HG02610 (cell line): ENCODE data around the gene CFAP100.

Source experiments
- ATAC-seq: cut with Tn5 transposase; IDR thresholded peaks from one replicate; pipeline ENCODE4 v1.9.1; 2021; ENCODE audit warnings: mild to moderate bottlenecking, moderate library complexity; ENCODE audit not compliant: unreplicated experiment

Gene CFAP100

DNA sequence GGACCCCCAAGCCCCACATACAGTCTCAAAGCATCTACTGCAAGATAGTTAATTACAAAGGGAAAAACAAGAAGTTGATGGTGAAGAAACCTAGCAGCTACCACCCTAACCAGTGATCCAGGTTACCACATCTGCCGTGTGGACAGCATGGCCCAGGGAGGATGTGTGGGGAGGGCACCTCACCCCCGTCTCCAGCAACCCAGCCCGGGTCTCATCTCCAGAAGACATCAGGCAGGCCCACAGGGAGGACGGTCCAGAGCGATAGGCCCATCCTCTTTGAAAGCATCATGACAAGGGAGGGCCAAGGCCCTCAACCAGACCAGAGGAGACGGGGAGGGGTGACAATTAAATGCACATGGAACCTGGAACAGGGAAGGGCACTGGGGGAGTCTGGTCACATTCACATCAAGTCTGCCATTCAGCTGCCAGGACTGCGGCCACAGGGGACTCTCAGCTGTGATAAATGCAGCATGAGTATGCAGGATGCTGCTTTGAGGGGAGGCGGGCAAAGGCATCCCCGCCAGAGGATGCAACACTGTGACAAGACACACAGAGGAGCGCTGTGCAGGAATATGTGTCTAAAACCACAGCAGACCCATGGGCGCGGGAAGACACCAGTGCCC lies 62.2 kb downstream of the CFAP100 start:
- ATAC-seq: no peak

DNA sequence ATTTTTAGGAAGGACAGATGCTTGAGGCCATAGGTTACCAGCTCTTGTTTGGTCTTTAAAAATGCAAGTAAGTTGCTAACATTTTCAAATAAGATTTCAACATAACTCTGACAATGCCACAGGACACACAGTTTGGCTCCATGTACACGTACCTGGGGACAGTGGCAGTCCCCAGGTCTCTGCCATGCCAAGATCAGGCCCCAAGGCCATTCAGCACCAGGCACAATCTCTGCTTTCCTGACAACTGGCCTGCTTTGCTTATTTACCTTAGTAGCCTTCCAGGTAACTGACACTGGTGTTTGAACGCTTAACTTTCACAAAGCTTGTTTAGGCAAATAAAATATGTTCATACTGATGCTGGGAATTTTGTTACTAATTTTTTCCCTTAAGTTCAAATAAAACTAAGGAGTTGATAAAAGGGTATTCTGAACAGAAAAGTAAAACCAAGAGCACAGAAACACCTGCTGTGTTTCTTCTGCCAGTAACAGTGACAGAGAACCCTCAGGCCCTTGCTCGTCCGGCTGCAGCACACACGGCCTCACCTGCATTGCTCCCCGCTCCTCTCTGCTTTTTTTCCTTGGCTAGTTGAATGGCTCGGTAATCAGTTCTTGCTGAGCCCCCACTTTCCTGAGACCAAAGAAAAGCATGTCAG lies 64.5 kb downstream of the CFAP100 start:
- no peak for ATAC-seq

DNA sequence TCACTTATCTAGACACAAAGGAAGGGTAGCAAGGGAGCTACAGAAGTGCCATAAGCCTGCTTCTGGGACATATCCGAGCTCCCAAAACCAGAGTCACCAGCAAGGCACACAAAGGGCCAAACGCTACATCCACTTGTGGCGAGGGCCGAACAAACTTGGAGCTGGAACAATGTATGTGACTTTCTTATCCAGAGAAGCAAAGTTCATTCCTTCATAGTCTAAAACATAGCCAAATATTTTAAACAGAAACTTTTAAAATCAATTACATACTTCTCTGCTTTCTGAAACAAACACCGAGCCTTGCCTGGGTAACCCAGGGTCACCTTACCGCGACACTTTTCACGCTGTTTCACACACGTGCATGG lies 65.0 kb downstream of the CFAP100 start:
- ATAC-seq: no peak

DNA sequence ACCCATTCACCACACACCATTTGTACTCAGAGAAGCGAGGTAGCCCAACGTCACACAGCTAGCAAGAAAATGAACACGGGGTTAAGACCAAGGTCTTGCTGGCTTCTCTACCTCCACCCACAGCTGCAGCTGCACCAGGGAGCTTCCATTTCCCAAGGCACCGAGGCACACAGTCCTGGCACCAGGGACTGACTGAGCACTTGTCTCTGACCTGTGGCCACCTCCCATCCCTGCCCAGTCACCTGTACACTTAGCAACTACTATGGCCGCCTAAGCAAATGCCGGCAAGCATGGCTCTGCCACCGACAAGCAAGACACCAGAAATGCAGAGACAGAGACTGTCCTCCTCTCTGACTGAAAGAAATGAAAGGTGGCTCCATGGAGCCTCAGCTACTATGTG lies 65.7 kb downstream of the CFAP100 start:
- no peak for ATAC-seq

DNA sequence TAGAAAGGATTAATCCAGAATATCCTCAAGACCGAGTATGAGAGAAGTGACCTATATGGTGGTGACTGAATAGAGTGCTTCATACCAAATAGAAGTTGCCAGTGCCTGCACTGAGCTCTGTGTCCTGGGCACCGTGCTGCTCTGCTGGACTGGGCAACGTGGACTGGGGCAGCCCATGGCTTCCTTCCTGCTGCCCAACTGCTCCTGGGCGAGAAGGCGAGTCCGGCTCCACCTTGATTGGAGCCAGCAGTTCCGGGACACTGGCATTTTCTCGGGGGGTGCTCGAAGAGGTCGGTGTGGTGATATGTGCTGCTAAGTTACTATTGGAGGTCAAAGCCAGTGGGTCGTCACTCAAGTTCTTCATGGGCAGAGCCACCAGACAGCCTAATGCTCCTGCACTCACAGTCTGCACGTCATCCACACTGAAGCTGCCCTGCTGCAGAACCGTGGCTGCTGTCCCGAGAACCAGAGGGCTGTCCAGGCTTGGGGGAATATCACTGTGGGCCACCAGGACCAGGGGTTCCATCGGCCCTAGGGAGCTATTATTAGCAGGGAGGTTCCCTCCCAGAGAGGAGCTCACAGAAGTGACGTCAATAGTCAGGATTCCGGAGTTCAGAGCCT lies 66.9 kb downstream of the CFAP100 start:
- no peak for ATAC-seq

DNA sequence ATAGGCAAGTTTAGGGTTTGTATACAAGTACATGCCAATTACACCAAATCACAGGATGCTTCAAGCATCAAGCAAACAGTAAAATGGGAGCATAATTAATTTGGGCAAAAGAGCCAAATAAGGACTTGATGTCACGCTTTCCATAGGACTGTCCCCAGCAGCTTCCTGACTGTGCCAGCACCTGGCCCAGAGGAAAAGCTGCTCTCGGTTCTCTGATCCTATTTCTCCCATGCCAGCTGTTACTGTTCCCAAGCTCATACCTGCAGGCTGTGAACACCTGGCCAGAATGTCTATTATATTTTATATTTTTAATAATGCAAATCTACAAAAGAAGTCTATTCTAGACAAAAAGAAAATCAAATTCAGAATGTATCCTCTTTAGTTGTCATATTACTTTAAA lies 68.8 kb downstream of the CFAP100 start:
- ATAC-seq: no peak

DNA sequence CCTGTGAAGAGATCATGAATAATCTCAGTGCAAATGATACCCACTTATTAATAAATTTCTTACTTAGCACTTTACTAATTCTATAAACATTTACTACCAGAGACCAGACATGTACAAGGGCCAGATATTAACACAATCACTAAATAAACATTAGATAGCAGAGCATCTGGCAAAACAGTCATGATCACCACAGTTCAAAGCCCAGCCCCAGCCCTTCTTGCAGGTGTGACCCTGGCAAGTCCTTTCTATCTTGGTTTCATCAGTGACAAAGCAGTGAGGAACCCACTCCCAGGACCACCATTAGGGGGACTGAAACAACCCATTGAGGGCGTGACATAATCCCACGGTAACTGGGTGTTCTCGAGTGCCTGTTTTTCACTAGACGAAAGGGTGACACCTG lies 69.4 kb downstream of the CFAP100 start:
- ATAC-seq: no peak

DNA sequence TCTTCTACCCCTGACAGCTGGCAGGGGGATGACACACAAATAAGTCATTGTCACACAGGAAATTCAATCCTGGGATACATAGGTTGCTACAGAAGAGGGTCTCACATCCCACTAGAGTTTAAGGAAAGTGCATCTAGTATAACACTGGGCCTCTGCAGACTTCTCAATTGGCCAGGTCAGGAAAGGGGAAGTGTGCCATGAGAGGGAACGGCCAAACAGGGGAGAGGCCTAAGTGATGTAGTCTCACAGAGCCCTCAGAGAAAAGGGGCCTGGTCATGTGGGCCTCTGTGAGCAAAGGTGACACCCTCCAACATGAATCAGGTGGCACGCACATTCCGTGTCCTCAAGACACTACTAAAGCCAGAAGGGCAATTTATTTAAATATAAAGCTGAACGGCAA lies 69.8 kb downstream of the CFAP100 start:
- ATAC-seq: no peak

DNA sequence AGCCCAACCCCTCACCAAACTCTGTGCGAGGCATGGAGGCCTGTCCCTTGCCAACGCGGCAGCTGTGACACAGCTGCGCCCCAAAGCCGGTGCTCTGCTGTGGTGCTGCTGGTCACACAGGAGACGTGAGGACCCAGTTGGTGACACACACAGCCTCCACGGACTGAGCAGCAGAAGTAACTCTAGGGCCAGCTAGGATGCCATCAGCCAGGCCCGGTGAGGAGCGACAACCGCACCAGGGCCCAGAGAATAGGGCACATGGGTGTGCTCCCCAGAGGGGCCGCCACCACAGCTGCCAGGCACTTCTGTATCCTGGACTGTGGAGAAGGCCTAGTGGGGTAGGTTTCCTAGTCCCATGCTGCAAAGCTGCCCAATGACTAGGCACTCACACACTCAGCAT lies 70.3 kb downstream of the CFAP100 start:
- ATAC-seq: no peak

DNA sequence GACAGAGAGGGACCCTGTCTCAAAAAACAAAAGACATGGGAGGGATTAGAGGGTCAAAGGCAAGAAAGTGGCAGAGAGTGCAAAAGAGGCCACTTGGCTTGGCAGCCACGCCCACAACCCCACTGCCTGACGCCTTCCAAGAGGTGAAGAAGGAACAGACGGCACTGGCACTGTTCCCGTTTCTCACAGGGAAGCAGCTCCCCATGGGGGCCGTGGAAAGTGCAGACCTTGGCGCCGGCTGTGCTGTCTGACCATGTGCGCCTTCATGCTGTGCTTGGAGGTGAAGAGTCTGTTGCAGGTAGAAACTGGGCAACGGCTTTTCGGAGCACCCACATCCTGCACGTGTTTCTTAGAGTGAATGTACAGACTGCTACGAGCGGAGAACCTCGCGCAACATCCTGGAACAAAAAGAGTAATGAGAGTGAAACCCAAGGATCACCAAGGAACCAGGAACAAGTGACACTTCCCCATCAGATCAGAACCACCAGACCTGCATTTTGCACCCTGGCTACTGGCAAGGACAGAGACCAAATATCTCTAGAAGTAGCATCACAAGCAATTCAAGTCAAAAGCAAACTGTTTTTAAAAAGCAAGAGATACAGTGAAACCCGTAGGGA lies 71.3 kb downstream of the CFAP100 start:
- no peak for ATAC-seq

DNA sequence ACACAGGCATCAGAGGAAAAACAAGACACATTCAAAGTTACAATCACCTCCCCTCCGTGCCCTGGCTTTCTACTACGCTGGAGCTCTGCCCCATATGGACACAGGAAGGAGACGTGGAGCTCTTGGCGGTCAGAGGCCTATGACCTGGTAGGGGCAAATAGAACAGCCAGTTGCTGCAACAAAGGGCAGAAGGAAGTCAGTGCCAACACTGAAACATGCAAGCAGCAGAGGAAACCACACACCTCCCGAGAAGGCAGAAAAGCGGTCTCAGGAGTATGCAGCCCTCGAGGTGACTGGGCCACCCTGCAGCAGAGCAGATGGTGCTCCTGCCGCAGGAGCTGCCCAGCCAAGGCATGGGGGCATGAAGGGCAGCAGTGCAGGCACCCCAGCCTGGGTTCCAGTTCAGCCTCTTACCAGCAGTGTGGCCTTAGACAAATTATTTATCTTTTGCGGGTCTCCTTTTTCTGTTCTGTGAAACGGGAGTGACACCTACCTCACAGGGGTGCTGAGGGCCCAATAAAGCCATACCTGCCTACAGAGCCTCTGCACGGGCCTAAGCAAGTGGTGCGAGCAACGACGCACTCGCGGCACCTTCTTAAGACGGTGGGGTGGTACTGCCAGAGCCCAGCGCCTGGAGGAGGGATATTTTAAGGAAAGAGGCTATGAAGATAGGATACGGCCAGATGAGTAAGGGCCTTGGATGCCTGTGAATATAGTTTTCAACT lies 72.3 kb downstream of the CFAP100 start:
- no peak for ATAC-seq

DNA sequence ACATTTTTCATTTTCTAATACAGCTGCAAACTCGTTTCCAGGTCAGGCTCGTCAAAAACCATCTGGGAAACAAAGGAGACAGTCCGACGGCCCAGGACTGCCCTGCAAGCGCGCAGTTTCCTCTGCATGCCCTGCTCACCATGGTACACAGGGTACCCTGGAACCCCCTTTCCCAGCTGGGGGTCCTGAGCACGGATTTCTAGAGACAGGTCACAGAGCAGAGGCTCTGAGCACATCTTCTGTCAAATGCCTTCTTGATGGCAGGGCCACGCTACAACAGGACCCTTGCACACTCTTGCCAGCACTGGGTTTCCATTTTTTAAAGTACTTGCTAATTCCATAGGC lies 72.9 kb downstream of the CFAP100 start:
- no peak for ATAC-seq

DNA sequence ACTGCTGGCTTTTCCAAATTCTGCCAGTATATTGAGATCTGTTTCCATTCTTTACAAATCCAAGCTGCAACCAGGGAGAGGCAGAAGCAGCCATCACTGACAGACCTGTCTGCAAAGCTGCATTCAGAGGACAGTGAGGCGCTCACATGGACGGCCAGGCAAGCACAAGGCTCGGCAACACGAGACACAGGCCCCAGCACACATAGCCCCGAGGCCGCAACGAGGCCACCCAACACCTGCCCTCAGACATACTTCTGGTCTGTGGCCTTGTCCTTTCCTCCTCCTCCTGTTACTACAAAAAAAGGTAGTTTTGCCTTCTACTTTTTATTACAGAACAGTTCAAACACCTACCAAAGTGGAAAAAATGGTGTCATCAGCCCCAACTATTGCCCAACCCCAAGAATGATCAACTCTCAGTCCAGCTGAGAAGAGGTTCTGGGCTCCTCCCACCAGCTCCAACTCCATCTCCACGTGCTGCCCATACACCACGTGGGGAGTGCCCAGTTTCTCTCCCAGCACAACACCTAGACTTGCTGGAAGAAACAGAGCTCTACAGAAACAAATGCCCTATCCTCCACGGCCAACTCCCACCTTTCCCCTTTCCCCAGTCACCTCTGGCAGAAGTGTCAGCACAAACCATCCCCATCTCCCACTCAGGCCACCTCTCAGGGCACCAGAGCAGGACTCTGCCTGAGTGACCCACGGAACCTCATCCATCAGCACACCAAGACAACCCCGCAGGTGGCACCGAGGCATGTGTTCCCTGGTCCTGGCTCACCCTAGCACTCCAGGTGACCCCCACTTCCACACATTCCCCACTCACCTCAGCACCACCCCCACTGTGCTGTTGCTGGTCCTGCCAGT lies 73.6 kb downstream of the CFAP100 start:
- no peak for ATAC-seq

DNA sequence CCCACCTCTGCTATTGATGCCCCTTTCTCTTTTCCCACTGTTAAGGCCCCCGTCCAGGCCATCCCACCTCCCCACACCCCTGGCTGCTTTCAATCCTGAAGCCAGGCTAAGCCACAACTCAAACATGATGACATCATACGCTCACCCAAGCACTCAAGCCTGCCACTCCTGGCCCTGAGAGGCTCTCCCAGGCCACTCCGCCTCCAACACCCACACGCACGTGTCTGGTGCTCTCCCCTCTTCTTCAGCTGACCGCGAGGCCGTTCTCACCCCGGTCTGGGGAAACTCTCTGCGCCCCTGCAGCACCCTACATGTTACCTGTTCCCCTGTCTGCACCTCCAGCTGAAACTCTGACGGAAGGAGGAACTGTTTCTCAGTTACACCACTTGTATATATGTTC lies 74.8 kb downstream of the CFAP100 start:
- ATAC-seq: no peak

DNA sequence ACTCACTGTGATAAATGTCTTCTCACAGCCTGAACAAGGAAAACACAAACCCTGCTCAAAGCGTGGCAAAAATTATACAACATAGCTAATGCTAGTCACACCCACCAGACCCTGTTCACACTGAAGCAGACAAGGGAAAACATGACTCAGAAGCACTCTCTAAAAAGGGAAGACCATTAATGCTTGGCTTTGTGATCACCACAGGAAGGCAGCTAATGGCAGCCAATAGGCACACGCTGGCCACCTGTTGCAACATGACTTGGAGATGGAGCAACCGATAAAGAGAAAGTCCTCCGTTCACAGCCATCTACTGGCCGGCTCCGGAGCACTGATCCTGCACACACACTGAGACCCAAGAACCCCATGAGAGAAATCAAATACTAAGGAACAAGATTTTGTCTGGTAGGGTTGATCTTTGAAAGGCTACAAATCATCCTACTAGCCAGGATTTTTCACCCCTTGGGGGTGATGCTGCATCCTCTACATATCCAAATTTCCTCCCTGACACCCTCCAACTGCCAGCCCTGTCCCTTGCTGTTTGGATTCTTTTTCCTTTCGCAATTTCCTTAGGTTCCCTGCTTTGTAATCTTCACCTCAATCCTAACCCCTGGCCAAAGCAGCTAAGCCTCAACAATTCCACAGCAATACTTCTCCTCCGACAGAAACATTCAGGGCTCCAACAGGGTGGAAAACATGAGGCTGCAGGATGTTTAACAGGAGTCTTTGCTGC lies 77.7 kb downstream of the CFAP100 start:
- ATAC-seq: no peak

DNA sequence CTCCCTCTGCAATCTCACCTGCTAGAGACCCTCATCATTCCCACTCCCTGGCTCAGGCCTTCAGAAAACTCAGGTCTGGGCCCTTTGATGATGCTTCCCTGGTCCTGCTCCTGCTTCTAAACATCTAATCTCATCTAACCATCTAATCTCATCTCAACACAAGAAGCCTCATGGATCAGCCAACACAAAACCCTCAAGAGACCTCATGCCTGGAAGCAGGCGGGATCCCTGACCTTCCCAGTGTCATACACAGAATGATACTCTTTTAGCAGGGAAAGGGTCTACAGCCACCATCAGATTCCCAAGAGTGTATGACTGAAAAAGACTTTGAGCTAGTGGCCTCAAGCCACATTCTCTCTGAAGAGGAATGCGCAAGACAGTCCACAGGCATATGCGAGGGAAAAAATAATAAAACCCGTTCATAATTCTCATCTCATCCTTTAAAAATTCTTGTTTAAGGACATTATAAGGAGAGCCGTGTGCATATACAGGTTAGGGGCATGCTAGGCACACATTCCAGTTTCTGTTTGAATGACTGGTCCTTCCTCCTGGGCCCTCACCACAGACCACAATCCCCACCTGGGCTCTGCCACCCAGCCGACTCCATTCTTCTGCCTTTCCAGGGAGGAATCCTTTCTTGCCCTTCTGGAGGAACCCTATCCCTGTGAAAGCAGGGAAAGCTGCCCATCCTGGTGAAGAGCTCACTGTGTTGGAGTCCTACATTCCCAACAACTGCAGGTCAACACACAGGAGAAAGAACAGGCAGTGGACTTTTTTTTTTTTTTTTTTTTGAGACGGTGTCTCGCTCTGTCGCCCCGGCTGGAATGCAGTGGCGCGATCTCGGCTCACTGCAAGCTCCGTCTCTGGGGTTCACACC lies 78.8 kb downstream of the CFAP100 start:
- ATAC-seq: no peak

DNA sequence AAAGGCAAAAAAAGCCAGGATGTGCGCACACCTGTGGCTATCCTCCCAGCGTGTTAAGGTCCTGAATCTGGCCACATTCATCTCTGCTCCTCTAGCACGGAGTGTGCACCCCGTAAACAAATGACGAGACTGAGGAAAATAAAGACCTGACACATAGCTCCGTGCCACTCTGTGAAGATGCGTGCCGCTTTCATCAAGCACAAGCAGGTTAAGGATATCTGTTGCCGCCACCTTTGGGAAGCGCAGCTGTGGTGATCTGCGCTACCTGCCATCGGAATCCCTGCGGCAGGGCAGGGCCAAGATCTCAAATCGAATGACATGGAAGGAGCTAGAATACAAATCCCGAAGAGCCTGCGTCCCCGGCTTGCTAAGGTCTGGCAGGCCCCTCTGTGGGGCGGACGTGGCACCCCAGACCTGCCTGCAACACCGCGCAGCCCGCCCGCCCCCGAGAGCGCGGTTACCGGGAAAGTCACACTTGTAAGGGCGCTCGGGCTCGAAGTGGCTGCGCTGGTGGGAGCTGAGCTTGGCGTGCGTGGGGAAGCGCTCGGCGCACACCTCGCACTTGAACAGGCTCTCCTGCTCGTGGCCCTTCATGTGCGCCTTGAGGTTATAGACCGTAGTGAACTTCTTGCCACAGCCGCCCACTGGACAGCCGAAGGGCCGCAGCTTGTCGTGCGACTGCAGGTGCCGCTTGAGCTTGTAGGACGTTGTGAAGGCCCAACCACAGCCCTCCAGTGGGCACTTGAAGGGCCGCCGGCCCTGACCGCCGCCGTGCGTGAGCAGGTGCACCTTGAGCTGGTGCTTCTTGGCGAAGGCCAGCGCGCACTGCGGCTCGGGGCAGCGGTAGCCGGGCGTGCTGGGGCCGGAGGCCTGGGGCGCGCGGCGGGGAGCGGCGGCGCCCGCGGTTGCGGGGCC lies 80.0 kb downstream of the CFAP100 start:
- ATAC-seq: peak; percentile 14
